Renal cortex interstitium (tissue), 11 donors: Measurements from ENCODE around the gene PPL. TPM values are rescaled to one million over a fixed set of nuclear protein-coding genes. Genes with fewer than 3 reads are reported as not detected.
"Not testable (repeated sequence)": the region's sequence is repeated elsewhere in the genome, so short reads cannot be mapped to it uniquely, and the experiment has no call there.

Source experiments
- DNase-seq, 11 donors: peaks; one replicate each; pipeline ENCODE4 v3.0.0-alpha.2; 2013; ENCODE audit warnings: low read depth in 9 of 11, low spot score in 4 of 11; ENCODE audit errors: extremely low read depth in 1 of 11
- polyA plus RNA-seq, 3 donors: library from polyadenylated mRNA; unstranded; fragments of 120-200 nt; gene quantifications; one replicate each; pipeline ENCODE4 v1.2.1, GENCODE V29; 2013; ENCODE audit not compliant: insufficient read length in 3 of 3

Gene PPL
- polyA plus RNA-seq, 3 donors, result 23.1 to 30.5 (median 29.3) TPM

DNA sequence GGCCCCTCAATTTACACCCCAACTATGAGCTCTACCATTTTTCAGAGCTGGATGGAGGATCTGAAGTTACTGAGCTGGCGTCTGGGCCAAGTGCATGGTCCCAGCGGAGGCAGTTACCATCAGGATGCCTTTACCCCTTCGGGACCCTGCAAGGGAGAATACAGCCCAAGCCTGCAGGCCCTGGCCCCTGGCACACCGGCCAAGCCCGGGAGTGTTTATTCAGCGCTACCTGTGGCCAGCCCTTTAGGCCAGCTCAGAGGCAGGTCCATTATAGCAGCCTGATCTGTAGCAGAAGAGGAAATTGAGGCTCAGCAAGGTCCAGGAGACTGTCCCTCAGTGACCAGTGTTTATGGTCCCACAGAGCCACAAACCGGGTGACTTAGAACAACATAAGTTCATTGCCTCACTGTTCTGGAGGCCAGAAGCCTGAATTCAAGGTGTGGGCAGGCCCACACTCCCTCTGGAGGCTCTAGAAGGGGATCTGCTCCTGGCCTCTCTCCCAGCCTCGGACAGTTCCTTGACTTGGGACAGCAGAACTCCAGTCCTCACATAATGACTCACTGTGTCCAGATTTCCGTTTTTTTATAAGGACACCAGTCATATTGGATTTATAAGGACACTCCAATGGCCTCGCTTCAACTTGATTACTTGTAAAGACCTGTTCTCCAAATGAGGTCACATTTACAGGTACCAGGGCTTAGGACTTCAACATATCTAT is 29.9 kb upstream of the PPL start:
- DNase-seq, result no peak

DNA sequence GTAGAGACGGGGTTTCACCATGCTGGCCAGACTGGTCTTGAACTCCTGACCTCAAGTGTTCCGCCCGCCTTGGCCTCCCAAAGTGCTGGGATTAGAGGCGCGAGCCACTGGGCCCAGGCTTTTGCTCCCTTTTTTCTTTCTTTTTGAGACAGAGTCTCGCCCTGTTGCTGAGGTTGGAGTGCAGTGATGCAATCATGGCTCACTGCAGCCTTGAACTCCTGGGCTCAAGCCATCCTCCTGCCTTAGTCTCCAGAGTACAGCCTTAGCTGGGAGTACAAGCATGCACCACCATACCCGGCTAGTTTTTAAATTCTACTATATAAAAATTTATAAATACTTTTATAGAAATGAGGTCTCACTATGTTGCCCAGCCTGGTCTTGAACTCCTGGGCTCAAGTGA is 26.6 kb upstream of the PPL start:
- not testable (repeated sequence) for DNase-seq

DNA sequence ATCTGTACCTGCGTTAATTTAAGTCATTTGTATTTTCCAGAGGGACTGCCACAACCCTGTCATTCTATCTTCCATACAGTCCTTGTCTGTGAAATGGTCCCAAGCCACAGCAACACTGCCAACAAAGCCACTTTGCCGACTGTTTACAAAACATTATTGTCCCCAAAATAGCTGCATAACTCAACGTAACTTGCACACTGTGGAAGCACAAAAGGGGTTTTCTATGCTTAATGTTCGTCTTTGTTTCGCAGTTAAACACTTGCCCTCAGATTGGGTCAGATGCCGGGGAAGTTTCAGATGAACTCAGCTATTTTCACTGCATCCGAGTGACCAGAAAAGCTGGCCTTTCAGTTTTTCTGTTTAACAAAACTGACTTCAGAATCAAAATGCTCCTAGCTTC is 25.8 kb upstream of the PPL start:
- no peak for DNase-seq

DNA sequence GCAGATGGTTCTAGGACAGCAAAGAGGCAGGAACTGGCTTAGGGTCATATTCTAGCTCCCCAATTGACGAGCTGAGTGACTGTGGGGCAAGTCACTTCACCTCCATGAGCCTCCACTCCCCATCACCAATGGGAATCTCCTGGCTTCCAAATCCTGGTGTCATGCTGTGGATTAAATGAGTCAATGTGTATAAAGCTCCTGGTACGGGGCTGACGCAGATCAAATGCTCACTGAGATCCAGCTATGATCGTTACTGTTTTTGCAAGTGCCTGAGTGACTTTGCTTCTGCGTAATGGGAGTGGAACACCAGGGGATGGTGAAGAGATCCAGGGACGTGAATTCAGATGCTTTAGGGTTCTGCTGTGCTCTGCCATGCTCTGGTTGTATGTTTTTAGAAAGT is 23.6 kb upstream of the PPL start:
- DNase-seq, result no peak

DNA sequence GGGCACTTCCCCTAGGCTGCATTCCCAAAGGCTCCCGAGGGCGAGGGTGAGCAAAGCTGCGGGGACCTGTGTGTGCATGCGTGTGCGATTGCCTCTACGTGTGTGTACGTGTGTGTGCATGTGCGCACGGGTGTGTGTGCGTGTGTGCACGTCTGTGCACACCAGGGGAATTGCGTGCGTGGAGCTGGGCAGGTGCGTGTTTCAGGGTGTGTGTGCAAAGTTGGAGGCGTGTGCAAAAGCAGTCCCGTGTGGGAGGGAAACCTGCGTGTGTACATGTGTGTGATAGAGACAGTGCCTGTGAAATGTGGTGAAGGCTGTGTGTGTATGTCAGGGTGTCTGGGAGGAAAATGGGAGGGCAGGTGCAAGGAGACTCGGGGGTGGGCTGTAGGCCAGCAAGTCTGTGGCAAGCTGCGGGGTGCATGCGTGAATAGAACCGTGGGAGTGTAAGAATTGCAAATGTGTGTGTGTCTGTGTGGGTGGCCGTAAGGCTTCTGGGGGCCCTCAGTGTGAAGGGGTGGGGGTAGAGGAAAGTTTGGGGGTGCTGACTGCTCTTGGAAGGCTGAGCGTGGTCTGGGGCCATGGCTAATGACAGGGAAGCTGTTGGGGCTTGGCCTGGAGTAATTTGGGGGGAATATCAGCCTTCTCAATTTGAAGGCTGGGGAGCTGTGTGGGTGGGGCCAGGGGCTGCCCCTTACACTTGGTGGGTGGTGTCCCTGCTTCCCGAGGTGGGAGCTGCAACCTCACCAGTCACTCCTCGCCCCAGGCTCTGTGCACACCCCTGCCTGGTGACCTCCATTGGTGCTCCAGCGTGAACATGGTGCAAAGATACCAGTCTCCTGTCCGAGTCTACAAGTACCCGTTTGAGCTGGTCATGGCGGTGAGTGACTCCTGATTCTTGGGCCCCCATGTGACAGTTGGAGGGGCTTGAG is 21.8 kb upstream of the PPL start:
- no peak for DNase-seq

- DNase-seq, result peak; percentile 82 to 97 (median 91)
These were observed 21.0 kb upstream of the PPL start, which contains the start of gene SEC14L5 for GRCh38 chr16:4957720-4958509. TSS of gene SEC14L5 (plus strand) at chr16:4958330. CDS start at chr16:4959324, 994 bp downstream.

DNA sequence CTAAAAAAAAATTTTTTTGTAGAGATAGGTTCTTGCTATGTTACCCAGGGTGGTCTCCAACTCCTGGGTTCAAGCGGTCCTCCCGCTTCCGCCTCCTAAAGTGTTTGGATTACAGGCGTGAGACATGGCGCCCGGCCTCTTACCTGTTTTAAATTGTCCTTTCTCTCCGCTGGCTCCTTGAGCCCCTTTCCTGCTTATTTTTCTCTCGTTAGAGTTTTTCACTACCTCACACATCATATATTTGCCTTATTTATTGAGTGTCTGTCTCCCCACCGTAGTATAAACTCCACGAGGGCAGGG is 20.4 kb upstream of the PPL start:
- no peak for DNase-seq

GRCh38 chr16:4954714-4955113 is 17.8 kb upstream of the PPL start:
- no peak for DNase-seq

- DNase-seq, result not testable (repeated sequence)
These were observed 14.6 kb upstream of the PPL start for GRCh38 chr16:4951583-4951982.

GRCh38 chr16:4949986-4950385 is 13.0 kb upstream of the PPL start:
- DNase-seq, result no peak

DNA sequence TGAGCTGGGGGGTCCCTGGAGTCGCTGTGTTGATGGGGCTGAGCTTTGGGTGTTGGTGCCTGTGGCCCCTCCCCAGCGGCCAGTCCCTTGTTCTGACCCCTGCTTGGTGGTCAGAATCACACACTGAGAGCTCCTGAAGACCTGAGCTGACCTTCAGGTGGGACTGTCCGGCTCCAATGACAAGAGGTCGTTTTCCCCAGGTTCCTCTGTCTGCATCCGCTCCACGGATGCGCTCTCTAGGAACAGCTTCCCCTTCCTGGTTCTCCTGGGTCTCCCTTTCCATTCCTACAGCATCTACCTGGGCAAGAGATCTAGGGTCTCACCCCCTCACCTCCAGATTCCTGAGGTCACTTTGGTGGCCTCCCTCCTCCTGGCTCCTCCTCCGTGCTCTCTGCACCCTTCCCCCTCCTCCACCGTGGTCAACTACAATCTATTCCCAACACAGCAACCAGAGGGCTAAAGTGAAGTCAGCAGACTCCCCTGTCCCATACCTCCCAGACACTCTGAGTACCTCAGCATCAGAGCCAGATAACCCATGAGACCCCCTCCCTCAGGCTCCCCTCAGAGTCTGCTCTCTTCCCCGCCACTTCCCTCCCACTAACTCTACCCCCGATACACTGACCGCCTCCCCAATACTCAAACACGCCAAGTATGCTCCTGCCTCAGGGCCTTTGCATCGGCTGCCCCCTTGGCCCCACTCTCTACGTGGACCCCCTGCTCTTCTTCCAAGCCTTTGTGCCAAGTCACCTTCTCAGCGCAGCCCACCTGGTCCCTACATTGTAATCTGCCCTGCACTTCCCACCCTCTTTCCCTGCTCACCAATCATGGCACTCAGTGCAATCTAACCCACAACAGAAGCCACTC is 12.2 kb upstream of the PPL start:
- no peak for DNase-seq

- DNase-seq, result no peak
These were observed 11.0 kb upstream of the PPL start for GRCh38 chr16:4947722-4948503.

DNA sequence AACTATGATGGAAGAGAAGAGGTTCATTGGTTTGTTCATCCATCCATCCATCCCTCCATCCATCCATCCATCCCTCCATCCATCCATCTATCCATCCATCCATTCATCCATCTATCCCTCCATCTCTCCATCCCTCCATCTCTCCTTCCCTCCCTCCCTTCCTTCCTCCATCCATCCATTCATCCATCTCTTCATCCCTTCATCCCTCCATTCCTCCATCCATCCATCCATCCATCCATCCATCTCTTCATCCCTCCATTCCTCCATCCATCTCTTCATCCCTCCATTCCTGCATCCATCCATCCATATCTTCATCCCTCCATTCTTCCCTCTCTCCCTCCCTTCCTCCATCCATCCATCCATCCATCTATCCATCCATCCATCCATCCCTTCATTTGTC is 10.0 kb upstream of the PPL start:
- DNase-seq, result no peak

DNA sequence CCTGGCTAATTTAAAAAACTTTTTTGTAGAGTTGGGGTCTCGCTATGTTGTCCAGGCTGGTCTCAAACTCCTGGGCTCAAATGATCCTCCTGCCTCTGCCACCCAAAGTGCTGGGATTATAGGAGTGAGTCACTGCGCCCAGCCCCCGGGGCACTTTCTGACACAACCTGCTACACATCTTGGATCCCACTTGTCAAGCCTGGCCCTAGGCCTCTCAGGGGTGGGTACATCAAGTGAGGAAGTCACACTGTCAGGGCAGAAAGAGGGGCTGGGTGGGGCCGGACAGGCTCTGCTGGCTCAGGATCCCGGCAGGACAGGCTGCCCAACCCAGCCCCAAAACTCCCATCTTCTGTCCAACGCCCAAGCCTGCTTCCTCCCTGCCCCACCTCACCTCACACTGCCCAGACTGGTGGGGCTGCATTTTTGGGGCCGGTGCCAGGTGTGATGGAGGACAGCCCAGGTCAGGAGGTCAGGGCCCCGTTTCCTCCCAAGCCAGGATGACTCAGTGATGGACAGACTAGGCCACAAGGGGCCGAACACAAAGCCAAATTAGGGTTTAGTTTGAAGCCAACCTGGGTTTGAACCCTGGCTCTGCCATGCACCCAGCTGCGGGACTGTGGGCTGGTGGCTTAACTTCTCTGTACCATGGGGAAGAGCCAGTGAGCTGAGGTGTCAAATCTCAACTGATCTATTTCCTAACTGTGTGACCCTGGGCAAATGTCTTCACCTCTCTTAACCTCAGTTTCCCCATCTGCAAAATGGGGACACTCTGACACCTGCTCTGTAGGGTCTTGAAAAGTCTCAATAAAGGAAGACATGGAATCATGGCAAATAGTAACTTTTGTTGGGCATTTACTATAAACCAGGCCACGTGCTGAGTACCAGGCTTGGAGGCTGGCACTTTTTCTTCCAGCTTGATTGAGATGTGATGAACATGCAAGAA is 8.9 kb upstream of the PPL start:
- no peak for DNase-seq

- DNase-seq, result peak in 5 of 11 donors; percentile 63 to 74 (median 71)
These were observed 7.7 kb upstream of the PPL start for GRCh38 chr16:4944333-4945281.

GRCh38 chr16:4942481-4942880 is 5.5 kb upstream of the PPL start:
- DNase-seq, result no peak
